GM19328 (cell line): Measurements from ENCODE around the gene SLC34A1.
"Not testable (repeated sequence)": the region's sequence is repeated elsewhere in the genome, so short reads cannot be mapped to it uniquely, and the experiment has no call there.

Source experiments
- ATAC-seq: cut with Tn5 transposase; IDR thresholded peaks from one replicate; pipeline ENCODE4 v1.9.1; 2021; ENCODE audit warnings: mild to moderate bottlenecking, moderate library complexity; ENCODE audit not compliant: unreplicated experiment

The SLC34A1 gene

DNA sequence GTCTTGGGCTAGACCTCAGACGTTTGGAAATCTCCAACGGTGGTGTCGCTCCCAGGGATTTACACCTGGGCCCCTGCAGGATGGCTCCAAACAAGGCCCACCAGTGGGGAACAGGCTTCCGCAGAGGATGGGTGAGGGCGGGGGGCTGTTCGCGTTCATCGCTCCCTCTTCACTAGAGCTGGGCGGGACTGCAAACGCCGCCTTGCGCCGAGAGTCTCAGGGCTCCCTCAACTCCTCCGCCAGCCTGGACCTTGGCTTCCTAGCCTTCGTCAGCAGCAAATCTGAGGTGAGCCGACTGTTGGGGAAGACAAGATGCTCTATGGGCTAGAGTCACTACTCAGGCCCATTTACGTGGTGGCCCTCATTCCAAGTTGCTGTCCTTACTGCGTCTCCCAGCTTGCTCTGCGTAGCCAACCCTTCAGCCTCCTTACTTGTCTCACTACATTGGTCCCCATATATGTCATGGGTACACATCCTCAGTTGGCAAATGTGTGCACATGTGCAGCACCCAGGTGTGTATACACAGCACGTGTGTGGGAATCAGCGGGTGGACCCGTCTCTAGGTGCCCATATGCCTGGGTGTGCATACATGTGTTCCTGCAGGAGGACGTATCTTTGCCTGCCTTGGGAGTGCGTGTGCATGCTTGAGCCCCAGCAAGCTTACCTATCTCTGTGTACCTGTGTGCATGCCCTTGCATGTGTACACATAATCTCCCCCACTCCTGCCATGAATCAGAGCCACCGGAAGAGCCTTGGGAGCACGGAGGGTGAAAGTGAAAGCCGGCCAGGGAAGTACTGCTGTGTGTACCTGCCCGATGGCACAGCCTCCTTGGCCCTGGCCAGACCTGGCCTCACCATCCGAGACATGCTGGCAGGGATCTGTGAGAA is 16.0 kb upstream of the SLC34A1 start:
- no peak for ATAC-seq

DNA sequence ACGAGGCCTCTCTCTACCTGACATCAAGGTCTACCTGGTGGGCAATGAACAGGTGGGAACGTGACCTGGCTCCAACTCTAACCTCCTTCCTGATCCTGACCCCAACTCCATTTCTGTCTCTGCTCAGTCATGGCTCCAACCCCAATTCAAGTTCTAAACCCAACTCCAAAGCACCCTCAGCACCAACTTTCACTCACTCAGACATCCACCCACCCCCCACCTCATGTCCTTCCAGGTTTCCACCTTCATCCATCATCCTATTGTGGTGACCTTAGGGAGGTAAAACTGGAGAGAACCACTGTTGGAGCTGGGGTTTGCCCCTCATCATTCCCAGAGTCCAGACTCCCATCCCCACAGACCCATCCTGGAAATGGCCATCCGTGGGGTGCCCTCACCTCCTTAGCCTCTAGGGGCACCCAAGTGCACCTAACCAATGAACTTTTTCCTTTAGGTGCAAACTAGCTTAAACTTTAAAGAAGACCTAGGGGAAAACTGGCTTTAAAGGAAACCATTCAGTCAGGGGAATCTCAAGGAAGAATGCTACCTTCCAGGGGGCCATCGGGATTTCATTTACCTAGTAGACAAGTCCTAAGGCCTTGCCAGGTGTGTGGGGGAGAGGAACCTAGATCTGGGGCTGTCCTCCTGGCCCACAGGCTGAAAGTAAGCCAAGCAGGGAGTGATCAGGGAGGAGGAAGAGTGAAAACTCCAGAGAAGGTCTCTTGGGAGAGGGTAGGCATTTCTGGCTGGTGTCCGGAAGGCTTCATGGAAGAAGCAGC is 15.2 kb upstream of the SLC34A1 start:
- no peak for ATAC-seq

DNA sequence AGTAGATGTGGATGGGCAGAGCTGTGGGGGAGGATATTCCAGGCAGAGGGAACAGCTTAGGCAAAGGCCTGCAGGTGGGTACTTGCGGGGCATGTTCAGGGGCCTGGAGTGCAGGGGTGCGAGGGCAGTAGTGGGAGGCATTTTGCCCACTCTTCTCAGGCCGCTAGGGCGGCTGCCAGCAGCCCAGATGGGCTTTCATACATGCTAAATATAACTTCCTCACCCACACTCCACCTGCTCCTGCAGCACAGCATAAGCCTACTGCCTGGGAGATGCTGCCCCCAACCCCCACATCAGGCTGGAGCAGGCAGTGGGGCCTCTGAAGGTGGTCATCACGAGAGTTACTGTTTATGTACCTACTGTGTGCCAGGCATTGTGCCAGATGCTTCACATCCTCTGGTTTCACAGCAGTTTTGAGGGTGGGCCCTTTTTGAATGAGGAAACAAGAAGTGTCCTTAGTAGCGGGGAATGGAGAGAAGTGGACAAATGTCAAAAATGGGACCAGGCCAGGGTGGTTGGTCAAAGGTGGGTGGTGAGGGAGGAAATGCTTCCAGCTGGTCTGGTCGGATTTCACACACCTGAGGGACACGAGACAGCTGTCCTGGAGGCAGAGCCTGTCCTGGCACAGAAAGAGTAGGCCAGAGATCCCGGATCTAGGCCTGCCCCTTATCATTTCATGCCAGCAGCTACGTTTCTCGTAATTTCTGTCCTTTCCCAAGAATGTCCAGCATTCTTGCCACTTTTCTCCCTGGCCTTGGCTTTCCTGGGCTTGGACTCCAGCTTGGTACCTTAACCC is 14.4 kb upstream of the SLC34A1 start:
- no peak for ATAC-seq

- no peak for ATAC-seq
Observed at GRCh38 chr5:177370488-177371119, 13.6 kb upstream of the SLC34A1 start.

GRCh38 chr5:177371120-177372033 is 12.9 kb upstream of the SLC34A1 start:
- no peak for ATAC-seq

DNA sequence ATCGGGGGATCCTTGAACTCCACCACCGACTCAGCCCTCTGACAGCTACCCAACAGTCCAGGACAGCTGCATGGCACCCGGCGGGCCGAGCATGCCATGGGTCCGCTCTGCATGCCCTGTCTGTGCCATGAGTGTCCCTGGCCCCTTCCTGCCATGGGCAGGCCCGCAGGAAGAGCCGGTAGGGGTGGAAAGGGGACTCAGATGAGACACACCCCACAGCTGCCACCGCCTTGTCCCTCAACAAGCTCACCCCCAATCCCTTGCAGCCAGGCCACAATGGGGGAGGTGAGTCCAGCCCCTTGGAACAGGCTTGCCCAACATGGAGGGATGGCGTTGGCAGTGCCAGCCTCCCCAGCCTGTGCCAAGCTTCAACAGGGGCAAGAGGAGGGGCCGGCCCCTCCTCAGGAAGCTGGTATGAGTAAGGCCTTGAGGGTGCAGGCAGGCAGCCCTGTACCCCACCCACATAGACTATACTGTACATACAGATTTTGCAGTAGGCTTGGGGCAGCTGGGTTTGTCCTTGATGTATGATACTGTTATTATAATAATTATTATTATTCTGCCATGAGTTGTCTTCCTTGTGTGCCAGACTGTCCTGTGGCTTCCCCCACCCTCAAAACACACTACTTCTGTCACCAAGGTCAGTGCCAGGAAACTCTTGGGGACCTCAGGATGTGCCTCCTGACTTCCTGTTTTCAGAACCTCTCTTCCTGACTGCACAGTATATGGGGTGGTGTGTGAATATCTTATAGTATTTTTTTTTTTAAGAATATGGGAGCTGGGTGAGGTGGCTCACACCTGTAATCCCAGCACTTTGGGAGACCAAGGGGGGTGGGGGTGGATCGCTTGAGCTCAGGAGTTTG is 12.0 kb upstream of the SLC34A1 start:
- ATAC-seq = no peak

DNA sequence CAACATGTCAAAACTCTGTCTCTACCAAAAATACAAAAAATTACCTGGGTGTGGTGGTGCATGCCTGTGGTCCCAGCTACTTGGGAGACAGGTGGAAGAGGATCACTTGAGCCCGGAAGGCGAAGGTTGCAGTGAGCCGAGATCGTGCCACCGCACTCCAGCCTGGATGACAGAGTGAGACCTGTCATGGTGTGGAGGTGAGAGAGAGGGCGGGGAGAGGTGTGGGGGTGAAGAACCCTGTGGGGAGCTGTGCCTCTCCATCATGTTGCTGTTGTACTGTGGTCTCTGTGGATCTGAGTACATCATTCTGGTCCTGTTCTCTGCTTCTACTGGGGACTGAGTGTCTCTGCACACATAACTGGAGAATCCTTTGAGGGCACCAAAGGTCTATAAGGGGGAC is 11.3 kb upstream of the SLC34A1 start:
- ATAC-seq = no peak

GRCh38 chr5:177373806-177374205 is 10.4 kb upstream of the SLC34A1 start:
- ATAC-seq = no peak

GRCh38 chr5:177374211-177374610 is 10.0 kb upstream of the SLC34A1 start:
- ATAC-seq = no peak

DNA sequence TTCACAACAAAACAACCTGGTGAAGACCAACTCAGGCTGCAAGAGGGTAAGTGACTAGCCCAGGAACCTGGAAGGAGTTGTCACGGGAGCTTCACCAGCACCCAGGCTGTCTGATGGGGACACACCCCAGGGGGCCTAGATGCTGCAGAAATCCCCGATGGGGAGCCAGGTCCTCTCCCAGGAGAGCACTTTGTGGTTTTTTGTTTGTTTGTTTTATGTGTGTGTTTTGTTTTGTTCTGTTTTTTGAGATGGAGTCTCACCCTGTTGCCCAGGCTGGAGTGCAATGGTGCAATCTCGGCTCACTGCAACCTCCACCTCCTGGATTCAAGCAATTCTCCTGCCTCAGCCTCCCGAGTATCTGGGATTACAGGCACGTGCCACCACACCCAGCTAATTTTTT is 8.7 kb upstream of the SLC34A1 start:
- not testable (repeated sequence) for ATAC-seq

DNA sequence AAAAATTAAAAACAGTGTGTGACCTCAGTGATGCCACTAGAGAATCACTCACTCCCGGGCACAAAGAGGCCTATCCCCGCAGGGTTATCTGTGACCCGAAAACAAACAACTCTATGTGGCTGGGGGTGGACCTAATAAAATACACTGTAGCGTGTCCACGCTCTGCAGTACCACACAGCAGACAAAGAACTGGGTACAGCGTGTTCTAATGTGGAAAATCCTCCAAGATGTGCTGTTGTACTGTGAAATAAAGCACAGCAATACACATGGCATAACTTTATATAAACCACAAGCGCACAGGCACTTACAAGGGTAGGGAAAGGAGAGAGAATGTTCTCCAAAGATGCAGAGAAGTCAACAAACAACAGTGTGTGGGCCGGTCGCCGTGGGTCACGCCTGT is 8.1 kb upstream of the SLC34A1 start:
- no peak for ATAC-seq

GRCh38 chr5:177377851-177378776 is 6.1 kb upstream of the SLC34A1 start:
- no peak for ATAC-seq

DNA sequence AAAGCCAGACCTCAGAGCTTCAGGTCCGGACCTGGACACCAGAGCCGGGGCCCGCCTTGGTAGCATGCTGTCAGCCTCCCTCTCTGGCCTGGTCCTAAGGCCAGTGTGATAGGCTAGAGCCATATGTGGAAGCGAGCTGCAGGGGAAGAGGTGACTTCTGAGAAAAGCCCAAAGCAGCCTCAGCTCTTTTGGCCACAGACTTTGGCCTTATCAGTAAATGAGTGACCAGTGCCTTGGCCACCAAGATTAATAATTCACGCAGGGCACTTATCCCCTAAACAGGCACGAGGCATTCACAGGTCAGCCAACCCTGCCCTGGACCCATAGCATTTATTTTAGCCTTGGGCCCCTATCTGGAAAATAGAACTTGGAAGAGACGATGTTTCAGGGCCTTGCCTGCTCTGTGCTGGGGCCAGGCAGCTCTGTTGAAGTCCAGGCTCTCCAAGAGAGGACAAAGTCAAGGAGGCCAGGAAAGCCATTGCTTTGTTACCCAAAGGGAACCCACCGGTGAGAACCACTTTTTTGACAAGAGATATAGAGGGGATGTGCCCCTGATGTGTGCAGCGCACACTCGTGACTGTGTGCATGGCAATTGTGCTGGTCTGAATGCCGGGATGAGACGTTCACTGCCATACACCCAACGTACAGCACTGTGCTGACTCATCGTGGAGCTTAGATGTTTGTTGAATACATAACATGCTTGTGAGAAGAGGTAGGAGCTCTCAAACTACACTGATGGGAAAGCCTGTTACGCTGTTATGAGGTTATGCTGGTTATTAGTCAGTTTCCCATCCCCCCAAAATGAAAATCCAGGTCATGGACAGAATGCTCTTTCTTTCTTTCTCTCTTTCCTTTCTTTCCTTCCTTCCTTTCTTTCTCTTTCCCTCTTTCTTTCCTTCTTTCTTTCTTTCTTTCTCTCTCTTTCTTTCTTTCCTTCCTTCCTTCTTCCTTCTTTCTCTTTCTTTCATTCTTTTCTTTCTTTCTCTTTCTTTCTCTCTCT is 5.0 kb upstream of the SLC34A1 start:
- ATAC-seq = no peak

GRCh38 chr5:177380805-177381126 is 3.5 kb upstream of the SLC34A1 start:
- no peak for ATAC-seq

- ATAC-seq = no peak
Observed at GRCh38 chr5:177382423-177383029, 1.7 kb upstream of the SLC34A1 start.

GRCh38 chr5:177383181-177383580 is 1.1 kb upstream of the SLC34A1 start:
- ATAC-seq = no peak
